ENCODE measurements around the gene ITPK1.

The ITPK1 gene

DNA sequence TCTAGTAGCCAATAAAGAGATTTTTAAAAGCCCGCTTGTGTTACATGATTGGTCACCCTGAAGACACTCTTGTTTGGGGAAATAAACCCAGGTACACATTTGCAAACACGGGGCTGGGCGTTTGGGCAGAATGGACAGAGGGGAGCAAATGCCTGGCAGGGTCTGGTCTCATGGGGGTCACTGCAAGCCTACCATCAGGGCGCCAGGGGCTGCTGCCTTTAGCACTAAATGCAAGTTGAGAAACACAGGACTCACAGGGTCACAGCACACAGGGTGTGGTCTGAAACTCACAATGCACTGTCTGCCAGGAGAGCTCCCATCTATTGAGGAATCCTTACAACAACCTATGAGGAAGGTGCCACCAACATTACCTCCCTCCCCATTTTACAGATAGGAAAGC, 130.2 kb downstream of the ITPK1 start:
- ATAC-seq, result no peak
- TF ChIP-seq ISL1 (CRISPR knock-in tag; IDR thresholded peaks at IDR 0.05), result no peak
- TF ChIP-seq, protein P1, sequence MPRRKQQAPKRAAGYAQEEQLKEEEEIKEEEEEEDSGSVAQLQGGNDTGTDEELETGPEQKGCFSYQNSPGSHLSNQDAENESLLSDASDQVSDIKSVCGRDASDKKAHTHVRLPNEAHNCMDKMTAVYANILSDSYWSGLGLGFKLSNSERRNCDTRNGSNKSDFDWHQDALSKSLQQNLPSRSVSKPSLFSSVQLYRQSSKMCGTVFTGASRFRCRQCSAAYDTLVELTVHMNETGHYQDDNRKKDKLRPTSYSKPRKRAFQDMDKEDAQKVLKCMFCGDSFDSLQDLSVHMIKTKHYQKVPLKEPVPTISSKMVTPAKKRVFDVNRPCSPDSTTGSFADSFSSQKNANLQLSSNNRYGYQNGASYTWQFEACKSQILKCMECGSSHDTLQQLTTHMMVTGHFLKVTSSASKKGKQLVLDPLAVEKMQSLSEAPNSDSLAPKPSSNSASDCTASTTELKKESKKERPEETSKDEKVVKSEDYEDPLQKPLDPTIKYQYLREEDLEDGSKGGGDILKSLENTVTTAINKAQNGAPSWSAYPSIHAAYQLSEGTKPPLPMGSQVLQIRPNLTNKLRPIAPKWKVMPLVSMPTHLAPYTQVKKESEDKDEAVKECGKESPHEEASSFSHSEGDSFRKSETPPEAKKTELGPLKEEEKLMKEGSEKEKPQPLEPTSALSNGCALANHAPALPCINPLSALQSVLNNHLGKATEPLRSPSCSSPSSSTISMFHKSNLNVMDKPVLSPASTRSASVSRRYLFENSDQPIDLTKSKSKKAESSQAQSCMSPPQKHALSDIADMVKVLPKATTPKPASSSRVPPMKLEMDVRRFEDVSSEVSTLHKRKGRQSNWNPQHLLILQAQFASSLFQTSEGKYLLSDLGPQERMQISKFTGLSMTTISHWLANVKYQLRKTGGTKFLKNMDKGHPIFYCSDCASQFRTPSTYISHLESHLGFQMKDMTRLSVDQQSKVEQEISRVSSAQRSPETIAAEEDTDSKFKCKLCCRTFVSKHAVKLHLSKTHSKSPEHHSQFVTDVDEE (CRISPR knock-in tag; IDR thresholded peaks at IDR 0.05), result no peak
- TF ChIP-seq ZNF565 (CRISPR knock-in tag; conservative IDR thresholded peaks at IDR 0.05; ENCODE audit: low read depth), result no peak
- TF ChIP-seq ESRRG (CRISPR knock-in tag; IDR thresholded peaks at IDR 0.05), result no peak
- TF ChIP-seq ZNF8 (CRISPR knock-in tag; IDR thresholded peaks at IDR 0.05), result no peak
- no peak for TF ChIP-seq ZFP3 (CRISPR knock-in tag; IDR thresholded peaks at IDR 0.05)
- no peak for TF ChIP-seq OSR1 (CRISPR knock-in tag; IDR thresholded peaks at IDR 0.05)
- no peak for TF ChIP-seq RARB (CRISPR knock-in tag; IDR thresholded peaks at IDR 0.05)
- TF ChIP-seq, protein P2, sequence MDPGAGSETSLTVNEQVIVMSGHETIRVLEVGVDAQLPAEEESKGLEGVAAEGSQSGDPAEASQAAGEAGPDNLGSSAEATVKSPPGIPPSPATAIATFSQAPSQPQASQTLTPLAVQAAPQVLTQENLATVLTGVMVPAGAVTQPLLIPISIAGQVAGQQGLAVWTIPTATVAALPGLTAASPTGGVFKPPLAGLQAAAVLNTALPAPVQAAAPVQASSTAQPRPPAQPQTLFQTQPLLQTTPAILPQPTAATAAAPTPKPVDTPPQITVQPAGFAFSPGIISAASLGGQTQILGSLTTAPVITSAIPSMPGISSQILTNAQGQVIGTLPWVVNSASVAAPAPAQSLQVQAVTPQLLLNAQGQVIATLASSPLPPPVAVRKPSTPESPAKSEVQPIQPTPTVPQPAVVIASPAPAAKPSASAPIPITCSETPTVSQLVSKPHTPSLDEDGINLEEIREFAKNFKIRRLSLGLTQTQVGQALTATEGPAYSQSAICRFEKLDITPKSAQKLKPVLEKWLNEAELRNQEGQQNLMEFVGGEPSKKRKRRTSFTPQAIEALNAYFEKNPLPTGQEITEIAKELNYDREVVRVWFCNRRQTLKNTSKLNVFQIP (CRISPR knock-in tag; IDR thresholded peaks at IDR 0.05; ENCODE audit: borderline replicate concordance, low read depth), result no peak
- TF ChIP-seq TOX (CRISPR knock-in tag; IDR thresholded peaks at IDR 0.05; ENCODE audit: borderline replicate concordance), result no peak
- TF ChIP-seq ZFP30 (CRISPR knock-in tag; IDR thresholded peaks at IDR 0.05), result no peak
- TF ChIP-seq ZC3H10 (CRISPR knock-in tag; IDR thresholded peaks at IDR 0.05), result no peak
- TF ChIP-seq CSDC2 (CRISPR knock-in tag; IDR thresholded peaks at IDR 0.05), result no peak

DNA sequence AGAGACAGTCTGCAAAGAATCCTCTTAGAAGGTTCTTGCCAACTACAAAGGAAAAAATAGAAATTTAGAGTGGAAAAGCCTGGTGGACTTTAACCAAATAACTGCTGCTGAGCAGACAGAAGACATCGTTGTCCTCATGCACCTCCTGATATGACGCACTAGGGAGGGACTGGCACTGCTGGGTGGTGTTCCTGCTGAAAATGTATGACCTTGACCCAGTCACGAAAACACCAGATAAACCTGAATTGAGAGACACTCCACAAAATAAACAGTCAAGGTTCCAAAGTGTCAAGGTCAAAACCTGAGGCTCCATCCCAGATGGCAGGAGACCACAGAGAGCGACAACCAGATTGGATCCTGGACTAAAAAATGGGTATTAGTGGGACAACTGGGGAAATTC, 130.8 kb downstream of the ITPK1 start:
- TF ChIP-seq ZNF70 (CRISPR knock-in tag; IDR thresholded peaks at IDR 0.05) (no peak), ISL1 (CRISPR knock-in tag; IDR thresholded peaks at IDR 0.05) (no peak), ZFP30 (CRISPR knock-in tag; IDR thresholded peaks at IDR 0.05) (no peak), OSR1 (CRISPR knock-in tag; IDR thresholded peaks at IDR 0.05) (no peak), TOX (CRISPR knock-in tag; IDR thresholded peaks at IDR 0.05; ENCODE audit: borderline replicate concordance) (no peak), ZFP3 (CRISPR knock-in tag; IDR thresholded peaks at IDR 0.05) (no peak), ZNF8 (CRISPR knock-in tag; IDR thresholded peaks at IDR 0.05) (no peak), CSDC2 (CRISPR knock-in tag; IDR thresholded peaks at IDR 0.05) (no peak), SNAI2 (CRISPR knock-in tag; IDR thresholded peaks at IDR 0.05) (no peak)
- TF ChIP-seq, protein P3, sequence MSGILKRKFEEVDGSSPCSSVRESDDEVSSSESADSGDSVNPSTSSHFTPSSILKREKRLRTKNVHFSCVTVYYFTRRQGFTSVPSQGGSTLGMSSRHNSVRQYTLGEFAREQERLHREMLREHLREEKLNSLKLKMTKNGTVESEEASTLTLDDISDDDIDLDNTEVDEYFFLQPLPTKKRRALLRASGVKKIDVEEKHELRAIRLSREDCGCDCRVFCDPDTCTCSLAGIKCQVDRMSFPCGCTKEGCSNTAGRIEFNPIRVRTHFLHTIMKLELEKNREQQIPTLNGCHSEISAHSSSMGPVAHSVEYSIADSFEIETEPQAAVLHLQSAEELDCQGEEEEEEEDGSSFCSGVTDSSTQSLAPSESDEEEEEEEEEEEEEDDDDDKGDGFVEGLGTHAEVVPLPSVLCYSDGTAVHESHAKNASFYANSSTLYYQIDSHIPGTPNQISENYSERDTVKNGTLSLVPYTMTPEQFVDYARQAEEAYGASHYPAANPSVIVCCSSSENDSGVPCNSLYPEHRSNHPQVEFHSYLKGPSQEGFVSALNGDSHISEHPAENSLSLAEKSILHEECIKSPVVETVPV (CRISPR knock-in tag; IDR thresholded peaks at IDR 0.05), result no peak
- TF ChIP-seq, protein P1 (CRISPR knock-in tag; IDR thresholded peaks at IDR 0.05), result no peak
- TF ChIP-seq, protein P4, sequence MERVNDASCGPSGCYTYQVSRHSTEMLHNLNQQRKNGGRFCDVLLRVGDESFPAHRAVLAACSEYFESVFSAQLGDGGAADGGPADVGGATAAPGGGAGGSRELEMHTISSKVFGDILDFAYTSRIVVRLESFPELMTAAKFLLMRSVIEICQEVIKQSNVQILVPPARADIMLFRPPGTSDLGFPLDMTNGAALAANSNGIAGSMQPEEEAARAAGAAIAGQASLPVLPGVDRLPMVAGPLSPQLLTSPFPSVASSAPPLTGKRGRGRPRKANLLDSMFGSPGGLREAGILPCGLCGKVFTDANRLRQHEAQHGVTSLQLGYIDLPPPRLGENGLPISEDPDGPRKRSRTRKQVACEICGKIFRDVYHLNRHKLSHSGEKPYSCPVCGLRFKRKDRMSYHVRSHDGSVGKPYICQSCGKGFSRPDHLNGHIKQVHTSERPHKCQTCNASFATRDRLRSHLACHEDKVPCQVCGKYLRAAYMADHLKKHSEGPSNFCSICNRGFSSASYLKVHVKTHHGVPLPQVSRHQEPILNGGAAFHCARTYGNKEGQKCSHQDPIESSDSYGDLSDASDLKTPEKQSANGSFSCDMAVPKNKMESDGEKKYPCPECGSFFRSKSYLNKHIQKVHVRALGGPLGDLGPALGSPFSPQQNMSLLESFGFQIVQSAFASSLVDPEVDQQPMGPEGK (CRISPR knock-in tag; IDR thresholded peaks at IDR 0.05; ENCODE audit: borderline replicate concordance), result no peak
- no peak for ATAC-seq

DNA sequence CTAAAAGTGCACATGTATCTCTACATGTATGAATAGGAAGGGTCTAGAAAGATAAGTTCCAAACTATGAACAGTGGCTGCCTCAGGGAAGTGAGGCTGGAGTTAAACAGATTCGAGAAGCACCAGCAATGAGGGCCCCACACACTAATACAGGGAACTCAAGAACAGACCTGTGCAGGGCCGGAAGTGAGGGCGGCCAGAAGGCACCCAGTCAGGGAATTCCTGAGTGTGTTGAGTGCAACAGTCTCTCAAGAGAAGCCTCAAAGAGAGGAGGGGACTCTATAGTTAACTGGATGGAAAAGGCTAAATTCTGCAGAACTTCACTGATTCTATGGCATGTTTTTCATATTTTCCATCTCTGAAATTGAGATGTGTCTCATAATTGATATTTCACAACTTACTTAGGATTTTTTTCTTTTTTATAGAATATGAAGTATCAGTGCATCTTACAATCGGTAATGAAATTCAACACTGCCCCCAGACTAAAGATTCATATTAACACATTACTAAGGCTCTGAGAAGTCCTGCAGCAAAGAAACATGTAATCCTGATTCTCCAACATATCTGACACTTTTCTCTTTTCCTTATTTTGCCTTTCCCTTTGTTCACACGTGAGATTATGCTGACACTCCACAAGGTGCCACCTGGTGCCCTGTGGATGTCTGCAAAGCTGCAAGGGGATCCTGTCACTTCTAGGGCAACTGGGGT, 131.5 kb downstream of the ITPK1 start:
- no peak for ATAC-seq
- TF ChIP-seq TOX (CRISPR knock-in tag; IDR thresholded peaks at IDR 0.05; ENCODE audit: borderline replicate concordance) (no peak), ESRRG (CRISPR knock-in tag; IDR thresholded peaks at IDR 0.05) (no peak), RARB (CRISPR knock-in tag; IDR thresholded peaks at IDR 0.05) (no peak), CSDC2 (CRISPR knock-in tag; IDR thresholded peaks at IDR 0.05) (no peak), ZC3H10 (CRISPR knock-in tag; IDR thresholded peaks at IDR 0.05) (no peak), PPARA (CRISPR knock-in tag; IDR thresholded peaks at IDR 0.05; ENCODE audit: borderline replicate concordance) (no peak), ZNF70 (CRISPR knock-in tag; IDR thresholded peaks at IDR 0.05) (no peak)
- TF ChIP-seq, protein P5, sequence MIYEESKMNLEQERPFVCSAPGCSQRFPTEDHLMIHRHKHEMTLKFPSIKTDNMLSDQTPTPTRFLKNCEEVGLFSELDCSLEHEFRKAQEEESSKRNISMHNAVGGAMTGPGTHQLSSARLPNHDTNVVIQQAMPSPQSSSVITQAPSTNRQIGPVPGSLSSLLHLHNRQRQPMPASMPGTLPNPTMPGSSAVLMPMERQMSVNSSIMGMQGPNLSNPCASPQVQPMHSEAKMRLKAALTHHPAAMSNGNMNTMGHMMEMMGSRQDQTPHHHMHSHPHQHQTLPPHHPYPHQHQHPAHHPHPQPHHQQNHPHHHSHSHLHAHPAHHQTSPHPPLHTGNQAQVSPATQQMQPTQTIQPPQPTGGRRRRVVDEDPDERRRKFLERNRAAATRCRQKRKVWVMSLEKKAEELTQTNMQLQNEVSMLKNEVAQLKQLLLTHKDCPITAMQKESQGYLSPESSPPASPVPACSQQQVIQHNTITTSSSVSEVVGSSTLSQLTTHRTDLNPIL (CRISPR knock-in tag; IDR thresholded peaks at IDR 0.05; ENCODE audit: low read depth), result no peak
- TF ChIP-seq, protein P1 (CRISPR knock-in tag; IDR thresholded peaks at IDR 0.05), result no peak
